ENCODE results near the gene OLFML1. TPM values are rescaled to one million over a fixed set of nuclear protein-coding genes. Genes with fewer than 3 reads are reported as not detected.

The OLFML1 gene
- total and polyA plus RNA-seq, 2 of the 13 experiments (the other 11 are each of a cell fraction or from before 2014, with no cell fraction given): 0.89 to 0.90 TPM

DNA sequence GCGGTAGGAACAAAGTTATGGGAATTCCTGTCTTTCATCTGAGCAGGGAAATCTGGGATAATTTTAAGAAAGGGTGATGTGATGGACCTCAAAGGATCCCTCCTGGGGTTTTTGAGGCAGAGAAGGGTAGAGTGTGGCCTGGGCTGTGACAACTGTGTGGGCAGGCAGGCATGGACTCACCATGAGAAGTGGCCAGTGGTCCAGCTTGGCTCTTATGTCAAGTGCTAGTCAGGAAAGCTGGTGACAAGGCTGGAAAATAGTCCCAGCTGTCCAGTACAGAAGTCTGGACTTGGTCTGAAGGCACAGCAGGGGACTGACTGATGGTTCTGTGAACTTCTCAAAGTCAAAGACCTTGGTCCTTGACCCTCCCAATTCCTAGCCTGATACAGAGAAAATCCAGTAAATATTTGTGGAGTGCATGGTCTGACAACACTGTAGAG is 30.2 kb downstream of the OLFML1 start (continued):
- TF ChIP-seq ZIK1 (CRISPR knock-in tag; IDR thresholded peaks at IDR 0.05; ENCODE audit: borderline replicate concordance, low read depth) (no peak), MYNN (CRISPR knock-in tag; IDR thresholded peaks at IDR 0.05; ENCODE audit: low read depth) (no peak), NR2F2 (IDR thresholded peaks at IDR 0.05; ENCODE audit: borderline replicate concordance, low read depth) (0 out of 2 replicates have a peak, but pooled peaks have one; percentile 31), NBN (conservative IDR thresholded peaks at IDR 0.05) (no peak), SAP130 (CRISPR knock-in tag; IDR thresholded peaks at IDR 0.05; ENCODE audit: low read depth) (0 out of 2 replicates have a peak, but pooled peaks have one; percentile 21), HNF4A (CRISPR knock-in tag; IDR thresholded peaks at IDR 0.05) (peak; percentile 63), TBL1XR1 (IDR thresholded peaks at IDR 0.05; ENCODE audit: borderline replicate concordance, low read length, partially characterized antibody) (no peak), ELF1 (CRISPR knock-in tag; IDR thresholded peaks at IDR 0.05) (no peak), CEBPB (IDR thresholded peaks at IDR 0.05; ENCODE audit: borderline replicate concordance, low read depth, low read length) (no peak), ZNF441 (CRISPR knock-in tag; IDR thresholded peaks at IDR 0.05; ENCODE audit: borderline replicate concordance) (no peak), SOX13 (IDR thresholded peaks at IDR 0.05) (no peak), SOX13 (CRISPR knock-in tag; conservative IDR thresholded peaks at IDR 0.05 in 1 of 2, IDR thresholded peaks at IDR 0.05 in 1 of 2) (0 out of 4 replicates have a peak, but pooled peaks of 1 of the 2 experiments have one; percentile 25), NR2F6 (IDR thresholded peaks at IDR 0.05) (0 out of 2 replicates have a peak, but pooled peaks have one; percentile 25), NR2F6 (CRISPR knock-in tag; IDR thresholded peaks at IDR 0.05) (0 out of 2 replicates have a peak, but pooled peaks have one; percentile 6), FOXP1 (IDR thresholded peaks at IDR 0.05) (no peak), FOXP1 (CRISPR knock-in tag; IDR thresholded peaks at IDR 0.05) (0 out of 2 replicates have a peak, but pooled peaks have one; percentile 27), ZNF234 (CRISPR knock-in tag; conservative IDR thresholded peaks at IDR 0.05) (no peak), ZNF180 (CRISPR knock-in tag; IDR thresholded peaks at IDR 0.05; ENCODE audit: borderline replicate concordance, low read depth) (no peak)
- TF ChIP-seq, protein P1, sequence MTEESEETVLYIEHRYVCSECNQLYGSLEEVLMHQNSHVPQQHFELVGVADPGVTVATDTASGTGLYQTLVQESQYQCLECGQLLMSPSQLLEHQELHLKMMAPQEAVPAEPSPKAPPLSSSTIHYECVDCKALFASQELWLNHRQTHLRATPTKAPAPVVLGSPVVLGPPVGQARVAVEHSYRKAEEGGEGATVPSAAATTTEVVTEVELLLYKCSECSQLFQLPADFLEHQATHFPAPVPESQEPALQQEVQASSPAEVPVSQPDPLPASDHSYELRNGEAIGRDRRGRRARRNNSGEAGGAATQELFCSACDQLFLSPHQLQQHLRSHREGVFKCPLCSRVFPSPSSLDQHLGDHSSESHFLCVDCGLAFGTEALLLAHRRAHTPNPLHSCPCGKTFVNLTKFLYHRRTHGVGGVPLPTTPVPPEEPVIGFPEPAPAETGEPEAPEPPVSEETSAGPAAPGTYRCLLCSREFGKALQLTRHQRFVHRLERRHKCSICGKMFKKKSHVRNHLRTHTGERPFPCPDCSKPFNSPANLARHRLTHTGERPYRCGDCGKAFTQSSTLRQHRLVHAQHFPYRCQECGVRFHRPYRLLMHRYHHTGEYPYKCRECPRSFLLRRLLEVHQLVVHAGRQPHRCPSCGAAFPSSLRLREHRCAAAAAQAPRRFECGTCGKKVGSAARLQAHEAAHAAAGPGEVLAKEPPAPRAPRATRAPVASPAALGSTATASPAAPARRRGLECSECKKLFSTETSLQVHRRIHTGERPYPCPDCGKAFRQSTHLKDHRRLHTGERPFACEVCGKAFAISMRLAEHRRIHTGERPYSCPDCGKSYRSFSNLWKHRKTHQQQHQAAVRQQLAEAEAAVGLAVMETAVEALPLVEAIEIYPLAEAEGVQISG (CRISPR knock-in tag; IDR thresholded peaks at IDR 0.05): no peak
- TF ChIP-seq, protein P2, sequence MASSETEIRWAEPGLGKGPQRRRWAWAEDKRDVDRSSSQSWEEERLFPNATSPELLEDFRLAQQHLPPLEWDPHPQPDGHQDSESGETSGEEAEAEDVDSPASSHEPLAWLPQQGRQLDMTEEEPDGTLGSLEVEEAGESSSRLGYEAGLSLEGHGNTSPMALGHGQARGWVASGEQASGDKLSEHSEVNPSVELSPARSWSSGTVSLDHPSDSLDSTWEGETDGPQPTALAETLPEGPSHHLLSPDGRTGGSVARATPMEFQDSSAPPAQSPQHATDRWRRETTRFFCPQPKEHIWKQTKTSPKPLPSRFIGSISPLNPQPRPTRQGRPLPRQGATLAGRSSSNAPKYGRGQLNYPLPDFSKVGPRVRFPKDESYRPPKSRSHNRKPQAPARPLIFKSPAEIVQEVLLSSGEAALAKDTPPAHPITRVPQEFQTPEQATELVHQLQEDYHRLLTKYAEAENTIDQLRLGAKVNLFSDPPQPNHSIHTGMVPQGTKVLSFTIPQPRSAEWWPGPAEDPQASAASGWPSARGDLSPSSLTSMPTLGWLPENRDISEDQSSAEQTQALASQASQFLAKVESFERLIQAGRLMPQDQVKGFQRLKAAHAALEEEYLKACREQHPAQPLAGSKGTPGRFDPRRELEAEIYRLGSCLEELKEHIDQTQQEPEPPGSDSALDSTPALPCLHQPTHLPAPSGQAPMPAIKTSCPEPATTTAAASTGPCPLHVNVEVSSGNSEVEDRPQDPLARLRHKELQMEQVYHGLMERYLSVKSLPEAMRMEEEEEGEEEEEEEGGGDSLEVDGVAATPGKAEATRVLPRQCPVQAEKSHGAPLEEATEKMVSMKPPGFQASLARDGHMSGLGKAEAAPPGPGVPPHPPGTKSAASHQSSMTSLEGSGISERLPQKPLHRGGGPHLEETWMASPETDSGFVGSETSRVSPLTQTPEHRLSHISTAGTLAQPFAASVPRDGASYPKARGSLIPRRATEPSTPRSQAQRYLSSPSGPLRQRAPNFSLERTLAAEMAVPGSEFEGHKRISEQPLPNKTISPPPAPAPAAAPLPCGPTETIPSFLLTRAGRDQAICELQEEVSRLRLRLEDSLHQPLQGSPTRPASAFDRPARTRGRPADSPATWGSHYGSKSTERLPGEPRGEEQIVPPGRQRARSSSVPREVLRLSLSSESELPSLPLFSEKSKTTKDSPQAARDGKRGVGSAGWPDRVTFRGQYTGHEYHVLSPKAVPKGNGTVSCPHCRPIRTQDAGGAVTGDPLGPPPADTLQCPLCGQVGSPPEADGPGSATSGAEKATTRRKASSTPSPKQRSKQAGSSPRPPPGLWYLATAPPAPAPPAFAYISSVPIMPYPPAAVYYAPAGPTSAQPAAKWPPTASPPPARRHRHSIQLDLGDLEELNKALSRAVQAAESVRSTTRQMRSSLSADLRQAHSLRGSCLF (CRISPR knock-in tag; IDR thresholded peaks at IDR 0.05; ENCODE audit: borderline replicate concordance): no peak
- TF ChIP-seq, protein P3, sequence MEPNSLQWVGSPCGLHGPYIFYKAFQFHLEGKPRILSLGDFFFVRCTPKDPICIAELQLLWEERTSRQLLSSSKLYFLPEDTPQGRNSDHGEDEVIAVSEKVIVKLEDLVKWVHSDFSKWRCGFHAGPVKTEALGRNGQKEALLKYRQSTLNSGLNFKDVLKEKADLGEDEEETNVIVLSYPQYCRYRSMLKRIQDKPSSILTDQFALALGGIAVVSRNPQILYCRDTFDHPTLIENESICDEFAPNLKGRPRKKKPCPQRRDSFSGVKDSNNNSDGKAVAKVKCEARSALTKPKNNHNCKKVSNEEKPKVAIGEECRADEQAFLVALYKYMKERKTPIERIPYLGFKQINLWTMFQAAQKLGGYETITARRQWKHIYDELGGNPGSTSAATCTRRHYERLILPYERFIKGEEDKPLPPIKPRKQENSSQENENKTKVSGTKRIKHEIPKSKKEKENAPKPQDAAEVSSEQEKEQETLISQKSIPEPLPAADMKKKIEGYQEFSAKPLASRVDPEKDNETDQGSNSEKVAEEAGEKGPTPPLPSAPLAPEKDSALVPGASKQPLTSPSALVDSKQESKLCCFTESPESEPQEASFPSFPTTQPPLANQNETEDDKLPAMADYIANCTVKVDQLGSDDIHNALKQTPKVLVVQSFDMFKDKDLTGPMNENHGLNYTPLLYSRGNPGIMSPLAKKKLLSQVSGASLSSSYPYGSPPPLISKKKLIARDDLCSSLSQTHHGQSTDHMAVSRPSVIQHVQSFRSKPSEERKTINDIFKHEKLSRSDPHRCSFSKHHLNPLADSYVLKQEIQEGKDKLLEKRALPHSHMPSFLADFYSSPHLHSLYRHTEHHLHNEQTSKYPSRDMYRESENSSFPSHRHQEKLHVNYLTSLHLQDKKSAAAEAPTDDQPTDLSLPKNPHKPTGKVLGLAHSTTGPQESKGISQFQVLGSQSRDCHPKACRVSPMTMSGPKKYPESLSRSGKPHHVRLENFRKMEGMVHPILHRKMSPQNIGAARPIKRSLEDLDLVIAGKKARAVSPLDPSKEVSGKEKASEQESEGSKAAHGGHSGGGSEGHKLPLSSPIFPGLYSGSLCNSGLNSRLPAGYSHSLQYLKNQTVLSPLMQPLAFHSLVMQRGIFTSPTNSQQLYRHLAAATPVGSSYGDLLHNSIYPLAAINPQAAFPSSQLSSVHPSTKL (CRISPR knock-in tag; IDR thresholded peaks at IDR 0.05): peak; percentile 37; the same call in 1 of the 2 replicates

Data from HepG2 (cell line).